Epithelial cell of esophagus (primary cell): ENCODE data around the gene C6orf52.
A peak's percentile ranks its signal among the peaks of the same experiment; 100 is the strongest.

Experiments used
- DNase-seq: peaks from one replicate; pipeline ENCODE4 v3.0.0; 2010; ENCODE audit warnings: low read depth
- H3K4me3 ChIP-seq: 2 replicates; pipeline ENCODE4 v1.5.1; 2011; ENCODE audit warnings: mild to moderate bottlenecking, low read length, control low read depth
- CTCF ChIP-seq: IDR thresholded peaks from 2 replicates; pipeline ENCODE4 v1.5.1; 2011; ENCODE audit warnings: low read depth, mild to moderate bottlenecking, low read length, control low read depth, inconsistent platforms; ENCODE audit not compliant: insufficient read depth; ENCODE audit errors: missing control alignments

The C6orf52 gene

GRCh38 chr6:10733151-10733715 is 38.8 kb upstream of the C6orf52 start:
- DNase-seq: no peak
- H3K4me3 ChIP-seq: no peak overlapping the region
- TF ChIP-seq CTCF: no peak

GRCh38 chr6:10730254-10730653 is 35.8 kb upstream of the C6orf52 start:
- no peak overlapping the region for H3K4me3 ChIP-seq
- no peak for TF ChIP-seq CTCF
- DNase-seq: no peak

GRCh38 chr6:10725716-10726115 is 31.3 kb upstream of the C6orf52 start:
- TF ChIP-seq CTCF: no peak
- H3K4me3 ChIP-seq: no peak overlapping the region
- no peak for DNase-seq

GRCh38 chr6:10725044-10725443 is 30.6 kb upstream of the C6orf52 start:
- H3K4me3 ChIP-seq: no peak overlapping the region
- DNase-seq: no peak
- no peak for TF ChIP-seq CTCF

- TF ChIP-seq CTCF: no peak
- DNase-seq: no peak
Observed at GRCh38 chr6:10723567-10723881, 29.1 kb upstream of the C6orf52 start.

GRCh38 chr6:10722820-10723566 is 28.6 kb upstream of the C6orf52 start, which contains the start of gene TMEM14C:
TSS of gene TMEM14C (plus strand) at chr6:10723070. CDS start at chr6:10724614, 1,544 bp downstream.
- no peak for TF ChIP-seq CTCF
- peak within 1 kb of the TSS; percentile 91 for H3K4me3 ChIP-seq
- DNase-seq: peak; percentile 99

More at GRCh38 chr6:10723567-10723881, 29.1 kb upstream of the C6orf52 start:
- peak overlapping the region; percentile 91 for H3K4me3 ChIP-seq

GRCh38 chr6:10722570-10722819 is 28.1 kb upstream of the C6orf52 start:
- TF ChIP-seq CTCF: no peak
- no peak for DNase-seq
- peak overlapping the region; percentile 91 for H3K4me3 ChIP-seq
